Activated CD8-positive, alpha-beta T cell treated with anti-CD3 and anti-CD28 coated beads for 36 hours (primary cell): Measurements from ENCODE around the gene HBM. TPM values are rescaled to one million over a fixed set of nuclear protein-coding genes. Genes with fewer than 3 reads are reported as not detected.

Experiments
- ATAC-seq: fragments of 200-7000 bp; cut with Tn5 transposase; one replicate; pipeline ENCODE4 v1.10.0; 2021; ENCODE audit warnings: mild to moderate bottlenecking, moderate library complexity
- CTCF ChIA-PET: fragments of 350-600 bp; sonication (Branson Sonifier 250); formaldehyde crosslinking; loops from one replicate; lab custom pipeline; 2021; ENCODE audit warnings: antibody characterized with exemption; lab: Charles Lee
- POLR2A ChIA-PET: fragments of 350-600 bp; sonication (Branson Sonifier 250); formaldehyde crosslinking; loops from one replicate; lab custom pipeline; 2021; ENCODE audit warnings: antibody characterized with exemption; lab: Charles Lee
- DNase-seq: peaks from one replicate; pipeline ENCODE4 v3.0.0-alpha.2; 2020
- H3K27ac Mint-ChIP-seq: one replicate; pipeline ENCODE4 v1.8.0; 2021; ENCODE audit warnings: mild to moderate bottlenecking, mixed read lengths
- H3K27me3 Mint-ChIP-seq: one replicate; pipeline ENCODE4 v1.8.0; 2021; ENCODE audit warnings: mixed read lengths
- H3K36me3 Mint-ChIP-seq: one replicate; pipeline ENCODE4 v1.8.0; 2021; ENCODE audit warnings: low read depth, mixed read lengths
- H3K4me1 Mint-ChIP-seq: one replicate; pipeline ENCODE4 v1.8.0; 2021; ENCODE audit warnings: low read depth, mixed read lengths
- H3K4me3 Mint-ChIP-seq: one replicate; pipeline ENCODE4 v1.8.0; 2021; ENCODE audit warnings: mild to moderate bottlenecking, moderate library complexity, mixed read lengths
- H3K9me3 Mint-ChIP-seq: one replicate; pipeline ENCODE4 v1.8.0; 2021; ENCODE audit warnings: mixed read lengths
- intact Hi-C: fragments of 100-400 bp; cut with micrococcal nuclease; formaldehyde crosslinking; loops from one replicate; pipeline ENCODE4 v1.10.0; 2022
- total RNA-seq, 2 experiments: library from RNA; stranded (reverse); gene quantifications; one replicate each; pipeline ENCODE4 v1.2.3, GENCODE V29; 2021
- TF ChIP-seq, protein P1 (sequence below): fragments of 200-600 bp; IDR thresholded peaks from one replicate; pipeline ENCODE4 v1.8.0; 2022; ENCODE audit warnings: antibody characterized with exemption, mild to moderate bottlenecking

HBM gene
- total RNA-seq, 2 experiments from 2014 or later: not detected

DNA sequence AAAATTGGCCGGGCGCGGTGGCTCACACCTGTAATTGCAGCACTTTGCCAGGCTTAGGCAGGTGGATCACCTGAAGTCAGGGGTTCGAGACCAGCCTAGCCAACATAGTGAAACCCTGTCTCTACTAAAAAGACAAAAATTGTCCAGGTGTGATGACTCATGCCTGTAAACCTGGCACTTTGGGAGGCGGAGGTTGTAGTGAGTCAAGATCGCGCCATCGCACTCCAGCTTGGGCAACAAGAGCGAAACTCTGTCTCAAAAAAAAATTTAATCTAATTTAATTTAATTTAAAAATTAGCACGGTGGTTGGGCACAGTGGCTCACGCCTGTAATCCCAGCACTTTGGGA lies 12.9 kb downstream of the HBM start:
- intact Hi-C loops: no loop called here
- Mint-ChIP-seq H3K27ac (no peak overlapping the region), H3K27me3 (peaks cover 40% of the 10 kb centered on the region), H3K9me3 (no peaks in the 10 kb centered on the region), H3K4me1 (peaks cover 12% of the 10 kb centered on the region), H3K36me3 (no peaks in the 10 kb centered on the region), H3K4me3 (no peak overlapping the region)
- CTCF ChIA-PET: interaction anchor here (1.1 to 2.4 kb wide), 3 partner anchors 71 to 116 kb away, joined by 3 to 6 read pairs (median 5); no protein-coding TSS in a partner anchor
- POLR2A ChIA-PET: interaction anchor here (1.3 kb wide), 1 partner anchor 10 kb away, joined by 3 read pairs; no protein-coding TSS in a partner anchor
- no peak for ATAC-seq
- no peak for DNase-seq
- TF ChIP-seq, protein P1, sequence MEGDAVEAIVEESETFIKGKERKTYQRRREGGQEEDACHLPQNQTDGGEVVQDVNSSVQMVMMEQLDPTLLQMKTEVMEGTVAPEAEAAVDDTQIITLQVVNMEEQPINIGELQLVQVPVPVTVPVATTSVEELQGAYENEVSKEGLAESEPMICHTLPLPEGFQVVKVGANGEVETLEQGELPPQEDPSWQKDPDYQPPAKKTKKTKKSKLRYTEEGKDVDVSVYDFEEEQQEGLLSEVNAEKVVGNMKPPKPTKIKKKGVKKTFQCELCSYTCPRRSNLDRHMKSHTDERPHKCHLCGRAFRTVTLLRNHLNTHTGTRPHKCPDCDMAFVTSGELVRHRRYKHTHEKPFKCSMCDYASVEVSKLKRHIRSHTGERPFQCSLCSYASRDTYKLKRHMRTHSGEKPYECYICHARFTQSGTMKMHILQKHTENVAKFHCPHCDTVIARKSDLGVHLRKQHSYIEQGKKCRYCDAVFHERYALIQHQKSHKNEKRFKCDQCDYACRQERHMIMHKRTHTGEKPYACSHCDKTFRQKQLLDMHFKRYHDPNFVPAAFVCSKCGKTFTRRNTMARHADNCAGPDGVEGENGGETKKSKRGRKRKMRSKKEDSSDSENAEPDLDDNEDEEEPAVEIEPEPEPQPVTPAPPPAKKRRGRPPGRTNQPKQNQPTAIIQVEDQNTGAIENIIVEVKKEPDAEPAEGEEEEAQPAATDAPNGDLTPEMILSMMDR: no peak

DNA sequence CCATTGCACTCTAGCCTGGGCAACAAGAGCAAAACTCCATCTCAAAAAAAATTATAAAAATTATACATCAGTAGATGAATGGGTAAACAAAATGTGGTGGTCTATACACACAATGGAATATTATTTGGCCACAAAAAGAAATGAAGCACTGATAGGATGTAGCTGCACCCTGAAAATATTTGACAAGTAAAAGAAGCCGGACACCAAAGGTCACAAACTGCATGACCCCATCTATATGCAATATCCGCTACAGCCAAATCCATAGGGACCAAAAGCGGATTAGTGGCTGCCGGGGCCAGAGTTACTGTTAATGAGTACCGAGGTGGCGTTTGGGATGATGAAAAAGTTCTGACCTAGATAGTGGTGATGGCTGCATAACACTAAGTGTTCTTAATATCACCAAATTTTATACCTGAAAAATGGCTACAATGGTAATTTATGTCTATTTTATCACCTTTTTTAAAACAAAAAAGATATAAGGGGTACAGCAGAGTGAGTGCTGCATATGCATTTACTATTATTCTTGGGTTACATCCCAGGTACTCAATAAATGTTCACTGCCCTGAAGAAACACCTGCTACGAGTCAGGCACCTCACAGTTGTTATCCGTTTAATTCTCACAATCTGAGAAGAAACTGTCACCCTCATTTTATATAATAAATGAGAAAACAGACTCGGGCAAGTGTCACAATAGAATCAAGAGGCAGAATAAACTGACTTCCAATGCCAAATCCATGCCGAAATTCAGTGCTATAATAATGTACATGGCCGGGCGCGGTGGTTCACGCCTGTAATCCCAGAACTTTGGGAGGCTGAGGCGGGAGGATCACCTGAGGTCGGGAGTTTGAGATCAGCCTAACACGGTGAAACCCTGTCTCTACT lies 13.7 kb downstream of the HBM start:
- intact Hi-C loops: loop anchor here (5.0 kb wide), 1 partner anchor 72 kb away; no protein-coding TSS in a partner anchor
- CTCF ChIA-PET: interaction anchor here (0.9 to 4.1 kb wide), 12 partner anchors 12 to 117 kb away, joined by 3 to 33 read pairs (median 5); no protein-coding TSS in a partner anchor
- POLR2A ChIA-PET: interaction anchor here (1.0 to 1.3 kb wide), 3 partner anchors 9 to 13 kb away, joined by 3 to 4 read pairs (median 3); no protein-coding TSS in a partner anchor
- H3K9me3 Mint-ChIP-seq: no peaks in the 10 kb centered on the region
- H3K4me1 Mint-ChIP-seq: peaks cover 12% of the 10 kb centered on the region
- no peaks in the 10 kb centered on the region for H3K36me3 Mint-ChIP-seq
- TF ChIP-seq, protein P1: no peak
- H3K27ac Mint-ChIP-seq: no peak overlapping the region
- H3K27me3 Mint-ChIP-seq: peaks cover 35% of the 10 kb centered on the region
- DNase-seq: no peak
- ATAC-seq: no peak
- peak overlapping the region; percentile 40 for H3K4me3 Mint-ChIP-seq

DNA sequence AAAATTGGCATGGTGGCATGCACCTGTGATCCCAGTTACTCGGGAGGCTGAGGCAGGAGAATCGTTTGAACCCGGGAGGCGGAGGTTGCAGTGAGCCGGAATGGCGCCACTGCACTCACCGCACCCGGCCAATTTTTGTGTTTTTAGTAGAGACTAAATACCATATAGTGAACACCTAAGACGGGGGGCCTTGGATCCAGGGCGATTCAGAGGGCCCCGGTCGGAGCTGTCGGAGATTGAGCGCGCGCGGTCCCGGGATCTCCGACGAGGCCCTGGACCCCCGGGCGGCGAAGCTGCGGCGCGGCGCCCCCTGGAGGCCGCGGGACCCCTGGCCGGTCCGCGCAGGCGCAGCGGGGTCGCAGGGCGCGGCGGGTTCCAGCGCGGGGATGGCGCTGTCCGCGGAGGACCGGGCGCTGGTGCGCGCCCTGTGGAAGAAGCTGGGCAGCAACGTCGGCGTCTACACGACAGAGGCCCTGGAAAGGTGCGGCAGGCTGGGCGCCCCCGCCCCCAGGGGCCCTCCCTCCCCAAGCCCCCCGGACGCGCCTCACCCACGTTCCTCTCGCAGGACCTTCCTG lies 14.4 kb downstream of the HBM start, which contains the start of gene HBQ1:
TSS of gene HBQ1 (plus strand) at position 359 of the 575 bp plus-strand sequence. CDS start at position 387, 28 bp downstream.
- peaks cover 28% of the 10 kb centered on the region for H3K27me3 Mint-ChIP-seq
- POLR2A ChIA-PET: interaction anchor here (0.8 to 1.1 kb wide), 3 partner anchors 12 to 109 kb away, joined by 3 to 4 read pairs (median 3); no protein-coding TSS in a partner anchor
- no peaks in the 10 kb centered on the region for H3K9me3 Mint-ChIP-seq
- peak; percentile 56 for DNase-seq
- H3K4me3 Mint-ChIP-seq: peak within 1 kb of the TSS; percentile 40
- ATAC-seq: peak; percentile 22
- H3K36me3 Mint-ChIP-seq: peaks cover 2% of the 10 kb centered on the region
- CTCF ChIA-PET: interaction anchor here (0.7 to 4.1 kb wide), 13 partner anchors 12 to 117 kb away, joined by 3 to 33 read pairs (median 5); no protein-coding TSS in a partner anchor
- TF ChIP-seq, protein P1: peak; percentile 81
- no peak within 1 kb of the TSS for H3K27ac Mint-ChIP-seq
- intact Hi-C loops: loop anchor here (5.0 kb wide), 1 partner anchor 73 kb away; no protein-coding TSS in a partner anchor
- peaks cover 9% of the 10 kb centered on the region for H3K4me1 Mint-ChIP-seq

GRCh38 chr16:180681-181564 lies 15.1 kb downstream of the HBM start:
- H3K4me1 Mint-ChIP-seq: peaks cover 4% of the 10 kb centered on the region
- peaks cover 9% of the 10 kb centered on the region for H3K36me3 Mint-ChIP-seq
- ATAC-seq (peak; percentile 88), DNase-seq (peak; percentile 91)
- no peaks in the 10 kb centered on the region for H3K9me3 Mint-ChIP-seq
- ChIA-PET POLR2A (interaction anchor here (0.7 to 1.3 kb wide), 8 partner anchors 11 to 110 kb away, joined by 3 to 5 read pairs (median 4); no protein-coding TSS in a partner anchor), CTCF (interaction anchor here (0.6 to 4.1 kb wide), 30 partner anchors 10 to 118 kb away, joined by 3 to 33 read pairs (median 4); no protein-coding TSS in a partner anchor)
- H3K27ac Mint-ChIP-seq: no peak overlapping the region
- TF ChIP-seq, protein P1: no peak
- peak overlapping the region; percentile 38 for H3K4me3 Mint-ChIP-seq
- H3K27me3 Mint-ChIP-seq: peaks cover 23% of the 10 kb centered on the region
- intact Hi-C loops: loop anchor here (5.0 kb wide), 1 partner anchor 74 kb away; no protein-coding TSS in a partner anchor
